Choroid plexus epithelial cell (primary cell): Measurements from ENCODE around the gene ADARB2.

Source experiments
- DNase-seq: peaks from one replicate; pipeline ENCODE4 v3.0.0-alpha.2; 2010; ENCODE audit warnings: low read depth
- H3K4me3 ChIP-seq: 2 replicates; pipeline ENCODE4 v1.5.1; 2011; ENCODE audit warnings: low read depth, mild to moderate bottlenecking, control low read depth, low read length, moderate library complexity
- CTCF ChIP-seq: conservative IDR thresholded peaks from 2 replicates; pipeline ENCODE4 v1.5.1; 2011; ENCODE audit warnings: low read depth, mild to moderate bottlenecking, control low read depth, inconsistent platforms, low read length, moderate library complexity

The ADARB2 gene

GRCh38 chr10:1413823-1414222, 323.5 kb downstream of the ADARB2 start:
- no peak for TF ChIP-seq CTCF
- DNase-seq: no peak
- no peak overlapping the region for H3K4me3 ChIP-seq

- no peak for TF ChIP-seq CTCF
- H3K4me3 ChIP-seq: no peak overlapping the region
- DNase-seq: no peak
These were observed 324.1 kb downstream of the ADARB2 start for GRCh38 chr10:1413256-1413655.

- no peak overlapping the region for H3K4me3 ChIP-seq
- no peak for TF ChIP-seq CTCF
- DNase-seq: no peak
These were observed 324.7 kb downstream of the ADARB2 start for GRCh38 chr10:1412531-1413189.

GRCh38 chr10:1411956-1412355, 325.4 kb downstream of the ADARB2 start:
- no peak for TF ChIP-seq CTCF
- no peak overlapping the region for H3K4me3 ChIP-seq
- DNase-seq: no peak

GRCh38 chr10:1411451-1411850, 325.9 kb downstream of the ADARB2 start:
- no peak for TF ChIP-seq CTCF
- DNase-seq: no peak
- no peak overlapping the region for H3K4me3 ChIP-seq

GRCh38 chr10:1410469-1411395, 326.6 kb downstream of the ADARB2 start:
- no peak for TF ChIP-seq CTCF
- no peak for DNase-seq
- H3K4me3 ChIP-seq: no peak overlapping the region

- no peak overlapping the region for H3K4me3 ChIP-seq
- no peak for TF ChIP-seq CTCF
- DNase-seq: no peak
These were observed 327.3 kb downstream of the ADARB2 start for GRCh38 chr10:1410032-1410431.
